WTC11 (cell line): Measurements from ENCODE around the gene ARHGAP10.

Experiments
- ATF3 ChIP-seq: sonication (generic); formaldehyde crosslinking; conservative IDR thresholded peaks from 2 replicates; pipeline ENCODE4 v1.8.1; 2022; ENCODE audit warnings: mild to moderate bottlenecking, missing genetic modification reagents
- ESRRA ChIP-seq: sonication (generic); formaldehyde crosslinking; IDR thresholded peaks from 2 replicates; pipeline ENCODE4 v1.8.1; 2022; ENCODE audit warnings: mild to moderate bottlenecking, missing genetic modification reagents, borderline replicate concordance
- ETV6 ChIP-seq: sonication (generic); formaldehyde crosslinking; IDR thresholded peaks from 2 replicates; pipeline ENCODE4 v1.8.1; 2022; ENCODE audit warnings: mild to moderate bottlenecking, missing genetic modification reagents
- NR2C2 ChIP-seq: sonication (generic); formaldehyde crosslinking; IDR thresholded peaks from 2 replicates; pipeline ENCODE4 v1.8.0; 2022; ENCODE audit warnings: mild to moderate bottlenecking, missing genetic modification reagents
- SP1 ChIP-seq: sonication (generic); formaldehyde crosslinking; conservative IDR thresholded peaks from 2 replicates; pipeline ENCODE4 v1.8.1; 2022; ENCODE audit warnings: missing genetic modification reagents
- TF ChIP-seq, protein P1 (sequence below): fragments of 200-600 bp; IDR thresholded peaks from 2 replicates; pipeline ENCODE4 v1.8.0; 2022; ENCODE audit warnings: antibody characterized with exemption
- TF ChIP-seq, protein P2 (sequence below): sonication (generic); formaldehyde crosslinking; IDR thresholded peaks from 2 replicates; pipeline ENCODE4 v1.8.1; 2022; ENCODE audit warnings: mild to moderate bottlenecking, moderate library complexity, missing genetic modification reagents

- TF ChIP-seq SP1 (CRISPR knock-in tag) (no peak), ETV6 (CRISPR knock-in tag) (no peak), ATF3 (CRISPR knock-in tag) (no peak), ESRRA (no peak), NR2C2 (CRISPR knock-in tag) (no peak)
- TF ChIP-seq, protein P1, sequence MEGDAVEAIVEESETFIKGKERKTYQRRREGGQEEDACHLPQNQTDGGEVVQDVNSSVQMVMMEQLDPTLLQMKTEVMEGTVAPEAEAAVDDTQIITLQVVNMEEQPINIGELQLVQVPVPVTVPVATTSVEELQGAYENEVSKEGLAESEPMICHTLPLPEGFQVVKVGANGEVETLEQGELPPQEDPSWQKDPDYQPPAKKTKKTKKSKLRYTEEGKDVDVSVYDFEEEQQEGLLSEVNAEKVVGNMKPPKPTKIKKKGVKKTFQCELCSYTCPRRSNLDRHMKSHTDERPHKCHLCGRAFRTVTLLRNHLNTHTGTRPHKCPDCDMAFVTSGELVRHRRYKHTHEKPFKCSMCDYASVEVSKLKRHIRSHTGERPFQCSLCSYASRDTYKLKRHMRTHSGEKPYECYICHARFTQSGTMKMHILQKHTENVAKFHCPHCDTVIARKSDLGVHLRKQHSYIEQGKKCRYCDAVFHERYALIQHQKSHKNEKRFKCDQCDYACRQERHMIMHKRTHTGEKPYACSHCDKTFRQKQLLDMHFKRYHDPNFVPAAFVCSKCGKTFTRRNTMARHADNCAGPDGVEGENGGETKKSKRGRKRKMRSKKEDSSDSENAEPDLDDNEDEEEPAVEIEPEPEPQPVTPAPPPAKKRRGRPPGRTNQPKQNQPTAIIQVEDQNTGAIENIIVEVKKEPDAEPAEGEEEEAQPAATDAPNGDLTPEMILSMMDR: no peak
- TF ChIP-seq, protein P2, sequence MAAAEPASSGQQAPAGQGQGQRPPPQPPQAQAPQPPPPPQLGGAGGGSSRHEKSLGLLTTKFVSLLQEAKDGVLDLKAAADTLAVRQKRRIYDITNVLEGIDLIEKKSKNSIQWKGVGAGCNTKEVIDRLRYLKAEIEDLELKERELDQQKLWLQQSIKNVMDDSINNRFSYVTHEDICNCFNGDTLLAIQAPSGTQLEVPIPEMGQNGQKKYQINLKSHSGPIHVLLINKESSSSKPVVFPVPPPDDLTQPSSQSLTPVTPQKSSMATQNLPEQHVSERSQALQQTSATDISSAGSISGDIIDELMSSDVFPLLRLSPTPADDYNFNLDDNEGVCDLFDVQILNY: no peak
These were observed 382.5 kb downstream of the ARHGAP10 start for GRCh38 chr4:148114436-148114835.
